DOHH2 (cell line): ENCODE data around the gene TDRD10.

Experiments used
- H3F3A ChIP-seq: fragments of 200-600 bp; sonication (generic), shearing (Covaris generic); 2 replicates; pipeline ENCODE4 v1.6.0; 2016; ENCODE audit warnings: antibody characterized with exemption, mild to moderate bottlenecking; ENCODE audit not compliant: control insufficient read depth, insufficient read depth
- H3K27ac ChIP-seq: fragments of 200-600 bp; sonication (generic); 2 replicates; pipeline ENCODE4 v1.5.1; 2014; ENCODE audit warnings: low read depth, mild to moderate bottlenecking, low read length, moderate library complexity
- H3K27me3 ChIP-seq: fragments of 200-600 bp; sonication (generic); 2 replicates; pipeline ENCODE4 v1.6.1; 2014; ENCODE audit warnings: mild to moderate bottlenecking, low read length, mixed read lengths; ENCODE audit not compliant: control insufficient read depth
- H3K36me3 ChIP-seq: fragments of 200-600 bp; sonication (generic); 2 replicates; pipeline ENCODE4 v1.6.1; 2014; ENCODE audit warnings: mild to moderate bottlenecking, low read length, moderate library complexity, mixed read lengths; ENCODE audit not compliant: control insufficient read depth
- H3K4me1 ChIP-seq: fragments of 200-600 bp; sonication (generic); 2 replicates; pipeline ENCODE4 v1.6.1; 2014; ENCODE audit warnings: mild to moderate bottlenecking, low read length, mixed read lengths; ENCODE audit not compliant: control insufficient read depth
- H3K4me2 ChIP-seq: fragments of 200-600 bp; sonication (generic); 2 replicates; pipeline ENCODE4 v1.6.0; 2014; ENCODE audit warnings: mild to moderate bottlenecking, low read length, moderate library complexity
- H3K4me3 ChIP-seq: fragments of 200-600 bp; sonication (generic); 2 replicates; pipeline ENCODE4 v1.5.1; 2014; ENCODE audit warnings: mild to moderate bottlenecking, low read length, mixed read lengths
- H3K79me2 ChIP-seq: fragments of 200-600 bp; sonication (generic); 2 replicates; pipeline ENCODE4 v1.6.1; 2014; ENCODE audit warnings: mild to moderate bottlenecking, low read length, mixed read lengths; ENCODE audit not compliant: control insufficient read depth
- H3K9me2 ChIP-seq: fragments of 200-600 bp; sonication (generic); replicated peaks from 2 replicates; pipeline ENCODE4 v1.6.1; 2014; ENCODE audit warnings: mild to moderate bottlenecking, low read length, mixed read lengths; ENCODE audit not compliant: control insufficient read depth
- H3K9me3 ChIP-seq: fragments of 200-600 bp; sonication (generic); 2 replicates; pipeline ENCODE4 v1.6.1; 2014; ENCODE audit warnings: antibody characterized with exemption, low read length, mixed read lengths; ENCODE audit not compliant: control insufficient read depth, insufficient read depth
- H4K20me1 ChIP-seq: fragments of 200-600 bp; sonication (generic); 2 replicates; pipeline ENCODE4 v1.6.0; 2014; ENCODE audit warnings: low read depth, mild to moderate bottlenecking, antibody characterized with exemption, low read length, moderate library complexity; ENCODE audit not compliant: control insufficient read depth, insufficient read depth
- CTCF ChIP-seq: fragments of 200-600 bp; sonication (generic); IDR thresholded peaks from one replicate; pipeline ENCODE4 v1.5.1; 2014; ENCODE audit warnings: antibody characterized with exemption, mild to moderate bottlenecking, low read depth, low read length; ENCODE audit not compliant: poor library complexity, severe bottlenecking
- EZH2phosphoT487 ChIP-seq: fragments of 200-600 bp; sonication (generic); IDR thresholded peaks from 2 replicates; pipeline ENCODE4 v1.6.1; 2017; ENCODE audit warnings: borderline replicate concordance, mild to moderate bottlenecking, antibody characterized with exemption, low read length, moderate library complexity, mixed read lengths

TDRD10 gene

GRCh38 chr1:154476791-154477190 lies 25.2 kb upstream of the TDRD10 start:
- Histone ChIP-seq H3K27ac (no peak overlapping the region), H3F3A (peaks cover 8% of the 10 kb centered on the region; the same call in 1 of the 2 replicates), H3K9me2 (no peaks in the 10 kb centered on the region), H3K9me3 (no peaks in the 10 kb centered on the region), H4K20me1 (no peaks in the 10 kb centered on the region), H3K4me3 (no peak overlapping the region), H3K36me3 (no peaks in the 10 kb centered on the region), H3K4me2 (no peak overlapping the region), H3K79me2 (no peaks in the 10 kb centered on the region), H3K4me1 (peaks cover 15% of the 10 kb centered on the region), H3K27me3 (no peaks in the 10 kb centered on the region)
- TF ChIP-seq EZH2phosphoT487, result no peak
- no peak for TF ChIP-seq CTCF

- no peak overlapping the region for H3K27ac ChIP-seq
- no peaks in the 10 kb centered on the region for H4K20me1 ChIP-seq
- H3K4me1 ChIP-seq, result peaks cover 15% of the 10 kb centered on the region
- no peak overlapping the region for H3K4me3 ChIP-seq
- H3K79me2 ChIP-seq, result no peaks in the 10 kb centered on the region
- H3K9me3 ChIP-seq, result no peaks in the 10 kb centered on the region
- H3F3A ChIP-seq, result peaks cover 8% of the 10 kb centered on the region; the same call in 1 of the 2 replicates
- no peaks in the 10 kb centered on the region for H3K9me2 ChIP-seq
- no peak overlapping the region for H3K4me2 ChIP-seq
- H3K36me3 ChIP-seq, result no peaks in the 10 kb centered on the region
- no peaks in the 10 kb centered on the region for H3K27me3 ChIP-seq
- TF ChIP-seq CTCF (no peak), EZH2phosphoT487 (no peak)
Measured at GRCh38 chr1:154478013-154478412, 24.0 kb upstream of the TDRD10 start.

GRCh38 chr1:154478639-154479038 lies 23.4 kb upstream of the TDRD10 start:
- Histone ChIP-seq H3F3A (peaks cover 8% of the 10 kb centered on the region; the same call in 1 of the 2 replicates), H3K27ac (no peak overlapping the region), H4K20me1 (no peaks in the 10 kb centered on the region), H3K4me3 (no peak overlapping the region), H3K9me2 (no peaks in the 10 kb centered on the region), H3K9me3 (no peaks in the 10 kb centered on the region), H3K4me1 (peaks cover 15% of the 10 kb centered on the region), H3K36me3 (no peaks in the 10 kb centered on the region), H3K79me2 (no peaks in the 10 kb centered on the region), H3K27me3 (no peaks in the 10 kb centered on the region), H3K4me2 (peak overlapping the region; percentile 17)
- peak; percentile 39 for TF ChIP-seq CTCF
- no peak for TF ChIP-seq EZH2phosphoT487
